Endothelial cell of hepatic sinusoid (primary cell): ENCODE measurements around the gene PPP5C.
"Not testable (repeated sequence)": the region's sequence is repeated elsewhere in the genome, so short reads cannot be mapped to it uniquely, and the experiment has no call there.

Source experiments
- in situ Hi-C: cut with HindIII; loops from 2 replicates; pipeline ENCODE4 v1.10.0; 2017; ENCODE audit warnings: low sequenced_read_pairs

The PPP5C gene

GRCh38 chr19:46346821-46347571 lies at the start of gene PPP5C:
PPP5C (plus strand) TSS chr19:46347087; CDS start chr19:46347097, 10 bp downstream.
- in situ Hi-C loops = no loop called here

- in situ Hi-C loops = loop anchor here (5.0 to 25.0 kb wide), 3 partner anchors 59 to 239 kb away; no protein-coding TSS in a partner anchor
Observed at GRCh38 chr19:46297700-46298478, 49.0 kb upstream of the PPP5C start.

GRCh38 chr19:46298479-46299003 lies 48.3 kb upstream of the PPP5C start:
- in situ Hi-C loops = loop anchor here (5.0 to 25.0 kb wide), 3 partner anchors 59 to 239 kb away; no protein-coding TSS in a partner anchor

- in situ Hi-C loops = loop anchor here (5.0 to 25.0 kb wide), 3 partner anchors 58 to 238 kb away; no protein-coding TSS in a partner anchor
Observed at GRCh38 chr19:46299004-46299509, 47.8 kb upstream of the PPP5C start.

- in situ Hi-C loops = loop anchor here (5.0 to 25.0 kb wide), 3 partner anchors 58 to 238 kb away; no protein-coding TSS in a partner anchor
Observed at GRCh38 chr19:46299695-46300094, 47.2 kb upstream of the PPP5C start.

GRCh38 chr19:46303322-46303690 lies 43.6 kb upstream of the PPP5C start:
- in situ Hi-C loops = no loop called here

- in situ Hi-C loops = no loop called here
Observed at GRCh38 chr19:46303691-46304397, 43.0 kb upstream of the PPP5C start.

GRCh38 chr19:46306501-46306900 lies 40.4 kb upstream of the PPP5C start:
- in situ Hi-C loops = no loop called here

- in situ Hi-C loops = no loop called here
Observed at GRCh38 chr19:46308510-46308909, 38.4 kb upstream of the PPP5C start.

GRCh38 chr19:46309056-46309455 lies 37.8 kb upstream of the PPP5C start:
- in situ Hi-C loops = no loop called here

GRCh38 chr19:46311444-46311843 lies 35.4 kb upstream of the PPP5C start:
- in situ Hi-C loops = no loop called here

- in situ Hi-C loops = not testable (repeated sequence)
Observed at GRCh38 chr19:46313540-46314469, 33.1 kb upstream of the PPP5C start.

GRCh38 chr19:46317339-46317738 lies 29.5 kb upstream of the PPP5C start:
- in situ Hi-C loops = no loop called here

GRCh38 chr19:46319613-46320012 lies 27.3 kb upstream of the PPP5C start:
- in situ Hi-C loops = no loop called here

- in situ Hi-C loops = no loop called here
Observed at GRCh38 chr19:46320559-46320958, 26.3 kb upstream of the PPP5C start.

GRCh38 chr19:46321653-46322052 lies 25.2 kb upstream of the PPP5C start:
- in situ Hi-C loops = no loop called here

GRCh38 chr19:46323227-46323626 lies 23.7 kb upstream of the PPP5C start:
- in situ Hi-C loops = not testable (repeated sequence)

- in situ Hi-C loops = no loop called here
Observed at GRCh38 chr19:46324277-46324676, 22.6 kb upstream of the PPP5C start.

GRCh38 chr19:46326608-46327007 lies 20.3 kb upstream of the PPP5C start:
- in situ Hi-C loops = no loop called here

- in situ Hi-C loops = no loop called here
Observed at GRCh38 chr19:46328079-46328478, 18.8 kb upstream of the PPP5C start.
